HG03571 (cell line): Measurements from ENCODE around the gene FGD3.

Source experiments
- ATAC-seq: cut with Tn5 transposase; IDR thresholded peaks from one replicate; pipeline ENCODE4 v1.9.1; 2021; ENCODE audit not compliant: unreplicated experiment

The FGD3 gene

GRCh38 chr9:93068956-93069355 is 121.6 kb downstream of the FGD3 start:
- no peak for ATAC-seq

- no peak for ATAC-seq
Observed at GRCh38 chr9:93071464-93071863, 124.1 kb downstream of the FGD3 start.

DNA sequence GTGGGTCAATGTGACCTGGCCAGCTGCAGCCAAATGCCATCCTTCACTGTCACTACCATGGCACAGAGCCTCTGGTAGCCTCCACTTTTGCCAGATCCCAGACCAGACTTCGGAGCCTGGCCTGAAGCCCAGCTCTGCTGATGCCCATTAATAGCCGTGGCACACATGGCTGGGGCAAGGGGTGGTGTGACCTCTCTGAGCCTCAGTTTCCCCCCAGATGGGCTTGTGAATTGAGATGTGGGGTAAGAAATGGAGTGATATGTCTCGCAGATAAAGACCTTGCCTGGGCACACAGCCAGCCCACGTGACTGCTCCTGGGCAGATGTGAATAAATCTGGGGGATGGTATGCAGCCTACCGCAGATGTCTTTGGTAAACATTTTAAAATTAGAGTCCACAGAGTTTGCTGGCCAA is 125.1 kb downstream of the FGD3 start:
- no peak for ATAC-seq

GRCh38 chr9:93076101-93076791 is 128.9 kb downstream of the FGD3 start:
- ATAC-seq: no peak

GRCh38 chr9:93076792-93077128 is 129.4 kb downstream of the FGD3 start:
- no peak for ATAC-seq

- ATAC-seq: no peak
Observed at GRCh38 chr9:93077367-93077766, 130.0 kb downstream of the FGD3 start.

DNA sequence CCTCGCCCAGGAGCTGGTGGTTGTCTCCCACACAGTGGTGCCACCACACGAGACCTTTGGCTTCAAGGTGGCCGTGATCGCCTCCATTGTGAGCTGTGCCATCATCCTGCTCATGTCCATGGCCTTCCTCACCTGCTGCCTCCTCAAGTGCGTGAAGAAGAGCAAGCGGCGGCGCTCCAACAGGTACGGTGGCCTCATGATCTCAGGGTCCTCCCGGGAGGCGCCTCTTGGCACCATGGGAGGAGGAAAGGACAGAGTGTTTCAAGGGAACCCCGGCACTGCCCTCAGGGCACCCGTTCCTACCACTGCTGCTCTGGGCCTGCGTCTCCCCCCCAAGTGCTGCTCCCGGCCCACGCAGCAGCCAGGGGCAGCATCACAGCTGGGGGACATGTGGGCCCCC is 130.5 kb downstream of the FGD3 start:
- no peak for ATAC-seq

- ATAC-seq: no peak
Observed at GRCh38 chr9:93079371-93079770, 132.0 kb downstream of the FGD3 start.

GRCh38 chr9:93080406-93080805 is 133.1 kb downstream of the FGD3 start:
- no peak for ATAC-seq

- no peak for ATAC-seq
Observed at GRCh38 chr9:93081081-93081529, 133.8 kb downstream of the FGD3 start.

GRCh38 chr9:93081931-93082330 is 134.6 kb downstream of the FGD3 start:
- ATAC-seq: no peak

DNA sequence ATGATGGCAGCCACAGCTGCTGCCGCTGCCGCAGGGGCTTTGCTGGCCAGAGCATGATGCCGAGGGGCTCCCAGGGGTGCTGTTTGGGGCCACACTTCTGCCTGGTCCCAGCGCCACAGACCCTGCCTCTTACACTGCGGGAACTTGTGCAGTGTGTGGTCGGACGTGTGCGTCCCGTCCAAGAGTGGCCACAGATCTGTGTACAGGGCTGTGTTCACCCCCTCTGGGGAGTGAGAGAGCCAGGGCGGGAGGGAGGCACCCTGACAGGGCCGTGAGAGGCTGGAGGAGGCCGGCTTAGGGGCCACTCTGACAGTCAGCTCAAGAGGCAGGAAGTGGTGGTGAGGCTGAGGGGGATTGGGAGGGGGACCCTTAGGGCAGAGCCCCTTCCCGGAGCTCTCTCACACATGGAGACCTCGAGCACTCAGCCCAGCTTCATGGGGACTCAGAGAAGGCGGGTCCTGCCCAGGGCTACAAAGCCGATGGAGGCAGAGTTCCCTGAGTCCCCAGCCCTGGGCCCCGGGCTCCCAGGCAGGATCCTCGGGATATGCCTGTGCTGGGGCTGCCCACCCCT is 135.6 kb downstream of the FGD3 start:
- no peak for ATAC-seq

GRCh38 chr9:93083592-93084470 is 136.5 kb downstream of the FGD3 start:
- no peak for ATAC-seq

- no peak for ATAC-seq
Observed at GRCh38 chr9:93084471-93084881, 137.2 kb downstream of the FGD3 start.

GRCh38 chr9:93085676-93086075 is 138.4 kb downstream of the FGD3 start:
- no peak for ATAC-seq
